GM18508 (cell line): ENCODE data around the gene RUNX2.
"Not testable (repeated sequence)": the region's sequence is repeated elsewhere in the genome, so short reads cannot be mapped to it uniquely, and the experiment has no call there.

Experiments used
- ATAC-seq: cut with Tn5 transposase; IDR thresholded peaks from one replicate; pipeline ENCODE4 v1.9.1; 2021; ENCODE audit warnings: moderate number of reproducible peaks; ENCODE audit not compliant: insufficient read depth, unreplicated experiment

Gene RUNX2

GRCh38 chr6:45327956-45328522 is at the start of gene RUNX2:
TSS of gene RUNX2 (plus strand) at chr6:45328330. CDS start at chr6:45328727, 397 bp downstream.
- ATAC-seq, result no peak

GRCh38 chr6:45278367-45278766 is 49.8 kb upstream of the RUNX2 start:
- ATAC-seq, result no peak

GRCh38 chr6:45286707-45287106 is 41.4 kb upstream of the RUNX2 start:
- ATAC-seq, result not testable (repeated sequence)

- no peak for ATAC-seq
Measured at GRCh38 chr6:45289751-45290514, 38.2 kb upstream of the RUNX2 start.

- ATAC-seq, result no peak
Measured at GRCh38 chr6:45293306-45293705, 34.8 kb upstream of the RUNX2 start.

GRCh38 chr6:45294065-45294701 is 33.9 kb upstream of the RUNX2 start:
- not testable (repeated sequence) for ATAC-seq

- ATAC-seq, result no peak
Measured at GRCh38 chr6:45297320-45297719, 30.8 kb upstream of the RUNX2 start.

GRCh38 chr6:45299096-45299581 is 29.0 kb upstream of the RUNX2 start:
- no peak for ATAC-seq

- ATAC-seq, result no peak
Measured at GRCh38 chr6:45300736-45301135, 27.4 kb upstream of the RUNX2 start.

- ATAC-seq, result no peak
Measured at GRCh38 chr6:45301348-45302142, 26.6 kb upstream of the RUNX2 start.

GRCh38 chr6:45302832-45303231 is 25.3 kb upstream of the RUNX2 start:
- no peak for ATAC-seq

- ATAC-seq, result no peak
Measured at GRCh38 chr6:45305546-45305945, 22.6 kb upstream of the RUNX2 start.

GRCh38 chr6:45310118-45310788 is 17.9 kb upstream of the RUNX2 start:
- no peak for ATAC-seq

GRCh38 chr6:45314146-45314545 is 14.0 kb upstream of the RUNX2 start:
- ATAC-seq, result no peak

GRCh38 chr6:45320349-45320748 is 7.8 kb upstream of the RUNX2 start:
- no peak for ATAC-seq

GRCh38 chr6:45323656-45324224 is 4.4 kb upstream of the RUNX2 start:
- no peak for ATAC-seq

GRCh38 chr6:45326698-45327417 is 1.3 kb upstream of the RUNX2 start:
- no peak for ATAC-seq

- no peak for ATAC-seq
Measured at GRCh38 chr6:45328523-45328922, 393 bp downstream of the RUNX2 start.

GRCh38 chr6:45344900-45345299 is 16.8 kb downstream of the RUNX2 start:
- ATAC-seq, result no peak
